Right lobe of liver (tissue), 4 donors: ENCODE results near the gene SNX32.

Experiments used
- CTCF ChIP-seq, 4 donors: fragments of 200-600 bp in 3 of 4; fragments of 450-650 bp in 1 of 4; IDR thresholded peaks; one replicate each; pipeline versions ENCODE4 v1.5.1 to v1.8.0; 2016 to 2022; ENCODE audit warnings: antibody characterized with exemption in 4 of 4, mild to moderate bottlenecking in 2 of 4
- POLR2A ChIP-seq: fragments of 450-650 bp; IDR thresholded peaks from one replicate; pipeline ENCODE4 v1.6.1; 2017; ENCODE audit warnings: antibody characterized with exemption, mild to moderate bottlenecking
- donor health status: DM: no; HTN: no; CAD: no.
- donor health status: DM: no; HTN: no; CAD: no.
- donor health status: DM: no; HTN: yes; CAD: no.

GRCh38 chr11:65810046-65810868, 23.5 kb upstream of the SNX32 start:
- TF ChIP-seq CTCF (IDR thresholded peaks at IDR 0.05) (no peak), POLR2A (no peak)
